Measurements from ENCODE around the gene MYNN.

The MYNN gene

DNA sequence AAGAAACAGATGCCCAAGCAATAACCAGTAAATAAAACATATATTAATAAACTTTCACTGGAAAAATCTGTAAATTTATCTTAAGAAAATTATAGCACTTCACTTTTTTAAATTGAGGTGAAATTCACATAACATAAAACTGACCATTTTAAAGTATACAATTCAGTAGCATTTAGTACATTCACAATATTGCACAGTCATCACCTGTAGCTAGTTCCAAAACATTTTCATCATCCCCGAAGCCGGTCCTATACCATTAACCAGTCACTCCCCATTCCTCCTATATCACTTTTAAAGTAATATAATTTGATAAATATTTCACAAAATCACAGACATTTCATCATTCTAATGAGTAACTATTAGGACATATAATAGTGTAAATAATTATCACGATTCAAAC, 31.5 kb downstream of the MYNN start:
- Histone ChIP-seq H3K4me3 (no peak overlapping the region), H3K27ac (no peak overlapping the region)
- TF ChIP-seq, protein P1, sequence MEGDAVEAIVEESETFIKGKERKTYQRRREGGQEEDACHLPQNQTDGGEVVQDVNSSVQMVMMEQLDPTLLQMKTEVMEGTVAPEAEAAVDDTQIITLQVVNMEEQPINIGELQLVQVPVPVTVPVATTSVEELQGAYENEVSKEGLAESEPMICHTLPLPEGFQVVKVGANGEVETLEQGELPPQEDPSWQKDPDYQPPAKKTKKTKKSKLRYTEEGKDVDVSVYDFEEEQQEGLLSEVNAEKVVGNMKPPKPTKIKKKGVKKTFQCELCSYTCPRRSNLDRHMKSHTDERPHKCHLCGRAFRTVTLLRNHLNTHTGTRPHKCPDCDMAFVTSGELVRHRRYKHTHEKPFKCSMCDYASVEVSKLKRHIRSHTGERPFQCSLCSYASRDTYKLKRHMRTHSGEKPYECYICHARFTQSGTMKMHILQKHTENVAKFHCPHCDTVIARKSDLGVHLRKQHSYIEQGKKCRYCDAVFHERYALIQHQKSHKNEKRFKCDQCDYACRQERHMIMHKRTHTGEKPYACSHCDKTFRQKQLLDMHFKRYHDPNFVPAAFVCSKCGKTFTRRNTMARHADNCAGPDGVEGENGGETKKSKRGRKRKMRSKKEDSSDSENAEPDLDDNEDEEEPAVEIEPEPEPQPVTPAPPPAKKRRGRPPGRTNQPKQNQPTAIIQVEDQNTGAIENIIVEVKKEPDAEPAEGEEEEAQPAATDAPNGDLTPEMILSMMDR (IDR thresholded peaks at IDR 0.05): no peak
- no peak for DNase-seq (ENCODE audit: low spot score)

DNA sequence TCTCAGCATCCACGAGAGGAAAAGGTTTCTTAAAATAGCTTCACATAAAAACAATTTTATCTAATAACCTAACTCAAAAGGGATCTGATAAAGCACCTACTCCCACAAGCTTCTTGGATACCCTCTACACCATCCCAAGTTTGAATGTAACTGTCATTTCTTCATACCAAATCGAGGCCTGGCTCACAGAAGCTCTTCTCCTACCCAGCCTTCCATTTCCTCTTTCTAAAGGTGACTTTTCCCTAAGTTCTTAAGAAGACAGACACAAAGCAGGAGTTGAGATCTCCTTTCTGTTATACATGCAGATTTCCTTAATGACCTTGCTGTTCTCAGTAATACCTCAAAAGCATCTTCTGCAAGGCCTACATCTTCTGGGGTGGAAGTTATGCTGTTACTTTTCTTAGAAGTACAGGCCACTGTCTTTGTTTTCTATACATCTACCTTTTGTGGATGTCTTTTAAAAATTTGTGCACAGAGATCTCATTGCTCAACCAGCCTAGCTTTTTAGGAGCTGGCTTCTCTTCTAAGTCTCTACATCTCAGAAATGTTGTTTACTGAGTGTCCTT, 36.1 kb downstream of the MYNN start:
- H3K27ac ChIP-seq: no peak overlapping the region
- no peak overlapping the region for H3K4me3 ChIP-seq
- TF ChIP-seq, protein P1 (IDR thresholded peaks at IDR 0.05): no peak
- DNase-seq (ENCODE audit: low spot score): no peak

DNA sequence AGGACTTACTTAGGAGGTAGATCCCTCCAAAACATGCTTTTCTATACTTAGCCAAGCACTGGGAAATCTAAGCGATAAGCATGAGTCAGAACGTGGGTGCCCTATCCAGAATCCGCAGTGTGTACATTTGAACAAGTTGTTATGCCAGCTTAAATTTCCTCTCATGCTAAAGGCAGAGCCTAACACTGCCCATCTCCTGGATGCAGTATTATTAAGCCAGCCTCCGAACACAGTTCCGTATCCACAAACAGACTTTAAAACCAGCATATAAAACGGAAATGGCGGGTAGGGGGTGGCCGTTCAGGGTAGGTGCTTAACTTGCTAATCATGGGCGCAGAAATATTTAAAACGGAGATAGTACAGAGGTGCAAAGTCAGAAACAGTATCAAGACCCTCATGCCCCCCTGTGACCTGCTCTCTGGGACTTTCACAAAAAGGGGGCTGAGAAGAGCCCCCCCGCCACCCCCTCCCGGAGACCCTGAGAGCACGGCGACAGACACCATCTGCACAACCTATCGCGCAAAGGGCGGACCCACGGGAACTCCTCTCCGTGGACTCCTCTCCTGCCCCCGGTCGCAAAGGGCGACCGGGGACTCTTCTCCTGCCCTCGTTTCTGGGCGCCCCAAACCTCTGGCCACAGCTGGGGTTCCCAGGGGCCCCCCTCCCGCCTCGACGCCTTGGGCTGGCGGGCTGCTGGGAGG, 38.6 kb downstream of the MYNN start:
- DNase-seq (ENCODE audit: low spot score): no peak
- Histone ChIP-seq H3K27ac (peak overlapping the region; percentile 64 to 82), H3K4me3 (peak overlapping the region; percentile 82)

DNA sequence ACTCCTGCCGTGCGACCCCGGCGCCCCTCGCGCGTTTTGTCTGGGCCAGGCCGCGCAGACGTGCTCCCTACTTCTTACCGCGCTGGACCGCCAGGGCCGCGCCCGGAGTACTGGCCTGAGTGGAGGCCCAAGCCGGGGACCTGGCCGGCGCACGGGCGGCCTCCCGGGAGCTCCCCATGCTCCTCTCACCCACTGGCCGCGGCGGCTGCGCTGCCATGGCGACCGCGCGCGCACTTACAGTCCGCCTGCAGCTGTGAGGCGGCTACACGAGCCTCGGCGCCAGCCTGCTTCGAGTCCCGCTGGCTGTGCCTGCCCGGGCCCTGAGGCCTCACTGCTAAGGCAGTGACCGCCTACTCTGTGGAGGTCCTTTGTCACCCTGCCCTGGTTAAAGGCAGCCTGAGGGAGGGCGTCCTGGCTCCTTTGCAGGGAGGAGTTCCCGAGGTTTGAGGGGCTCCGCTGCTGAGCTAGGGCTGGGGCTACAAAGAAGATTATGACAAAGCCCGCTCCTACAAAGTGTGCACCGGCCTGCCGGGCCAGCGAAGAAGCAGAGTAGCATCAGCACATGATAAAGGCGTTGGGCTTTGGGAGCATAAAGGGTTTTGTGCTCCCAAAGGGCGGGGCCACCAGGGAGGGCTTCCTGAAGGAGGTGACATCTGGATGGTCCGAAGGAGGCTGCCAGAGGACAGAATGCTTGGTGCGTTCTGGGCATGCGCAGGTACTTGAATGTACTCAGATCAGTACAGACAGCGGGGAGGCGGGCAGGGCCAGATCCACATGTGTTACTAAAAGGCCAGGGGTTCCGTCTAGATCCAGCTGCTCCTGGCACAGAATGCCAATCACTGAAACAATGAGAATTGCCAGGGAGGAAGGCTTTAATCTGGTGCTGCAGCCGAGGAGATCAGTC, 39.4 kb downstream of the MYNN start, which contains the start of the genes LRRC34 and LRRIQ4:
LRRC34 (minus strand) TSS at position 573 of the 904 bp plus-strand sequence; CDS start at position 217, 356 bp downstream.
LRRIQ4 (plus strand) TSS at position 539 of the 904 bp plus-strand sequence. CDS start 9,052 bp downstream, outside the sequence.
- TF ChIP-seq, protein P1 (IDR thresholded peaks at IDR 0.05): no peak
- peak within 1 kb of the TSS; percentile 64 to 82 for H3K27ac ChIP-seq
- peak within 1 kb of the TSS; percentile 82 for H3K4me3 ChIP-seq
- DNase-seq (ENCODE audit: low spot score): peak; percentile 81

More for the DNA sequence above, 38.6 kb downstream of the MYNN start:
- TF ChIP-seq, protein P1 (IDR thresholded peaks at IDR 0.05): no peak

DNA sequence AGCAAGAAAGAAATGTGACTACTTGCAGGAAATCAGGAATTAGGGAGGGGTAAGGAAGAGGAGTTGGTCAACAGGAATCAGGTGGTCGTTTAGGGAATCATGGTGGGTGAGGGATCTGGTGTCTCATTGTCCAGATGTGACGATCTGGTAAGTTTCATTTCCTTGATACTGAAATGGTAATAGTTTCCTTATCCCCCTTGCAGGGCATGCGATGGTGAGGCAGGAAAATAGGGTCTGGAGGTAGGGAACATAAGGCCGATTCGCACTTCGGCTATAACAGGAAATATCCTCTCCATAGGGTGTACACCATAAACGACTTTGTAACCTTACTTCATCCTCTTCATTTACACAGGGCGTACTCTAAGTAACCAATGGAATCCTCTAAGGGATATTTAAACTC, 40.1 kb downstream of the MYNN start:
- H3K4me3 ChIP-seq: peak overlapping the region; percentile 82

DNA sequence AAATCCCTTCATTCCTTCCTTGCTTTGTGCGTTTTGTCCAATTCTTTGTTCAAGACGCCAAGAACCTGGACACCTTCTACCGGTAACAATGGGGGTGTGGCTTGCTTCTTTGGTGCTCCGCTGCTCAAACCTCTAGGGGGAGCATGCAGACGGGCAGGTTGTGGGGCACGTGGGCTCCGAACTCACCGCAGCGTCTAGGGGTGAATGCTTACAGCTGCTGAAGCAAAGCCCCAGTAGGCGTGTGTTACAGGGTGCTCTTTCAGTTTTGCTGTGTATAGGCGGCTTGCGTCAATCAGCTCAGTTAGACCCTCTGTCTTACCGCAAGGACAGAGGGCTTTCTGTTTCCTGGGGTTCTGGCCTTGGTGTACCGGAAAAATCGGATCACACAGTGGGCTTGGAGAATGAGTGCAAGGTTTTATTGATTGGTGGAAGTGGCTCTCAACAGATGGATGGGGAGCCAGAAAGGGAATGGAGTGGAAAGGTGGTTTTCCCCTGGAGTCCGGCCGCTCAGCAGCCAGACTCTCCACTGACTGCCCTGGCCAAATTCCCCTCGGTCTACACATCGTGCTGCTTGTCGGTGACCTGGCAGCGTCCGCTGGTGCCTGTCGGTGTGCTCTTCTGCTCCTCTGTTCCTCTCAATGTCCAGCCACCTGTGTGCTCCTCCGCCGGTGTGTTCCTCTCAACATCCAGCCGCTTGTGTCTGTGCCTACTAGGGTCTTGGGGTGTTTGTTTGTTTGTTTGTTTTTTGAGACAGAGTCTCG, 40.7 kb downstream of the MYNN start:
- TF ChIP-seq, protein P1 (IDR thresholded peaks at IDR 0.05): no peak
- no peak for DNase-seq (ENCODE audit: low spot score)
- H3K27ac ChIP-seq: no peak overlapping the region
- peak overlapping the region; percentile 82 for H3K4me3 ChIP-seq

More for the DNA sequence above, 40.1 kb downstream of the MYNN start:
- DNase-seq (ENCODE audit: low spot score): no peak
- TF ChIP-seq, protein P1 (IDR thresholded peaks at IDR 0.05): no peak
- no peak overlapping the region for H3K27ac ChIP-seq
